Karpas-422 (cell line): ENCODE results near the gene ANK2. TPM values are rescaled to one million over a fixed set of nuclear protein-coding genes. Genes with fewer than 3 reads are reported as not detected.

ENCODE experiments used
- DNase-seq: peaks from one replicate; pipeline ENCODE4 v3.0.0-alpha.2; 2015
- H2AFZ ChIP-seq: fragments of 200-600 bp; sonication (generic); 2 replicates; pipeline ENCODE4 v1.6.1; 2014; ENCODE audit warnings: antibody characterized with exemption, low read length, mixed read lengths
- H3K27ac ChIP-seq: fragments of 200-600 bp; sonication (generic); 2 replicates; pipeline ENCODE4 v1.5.1; 2014; ENCODE audit warnings: mild to moderate bottlenecking, low read length, moderate library complexity
- H3K27me3 ChIP-seq: fragments of 200-600 bp; sonication (generic); 2 replicates; pipeline ENCODE4 v1.6.1; 2014; ENCODE audit warnings: low read length, mixed read lengths
- H3K36me3 ChIP-seq: fragments of 200-600 bp; sonication (generic); 2 replicates; pipeline ENCODE4 v1.6.1; 2014; ENCODE audit warnings: low read length, mixed read lengths; ENCODE audit not compliant: insufficient read depth
- H3K4me1 ChIP-seq: fragments of 200-600 bp; sonication (generic); 2 replicates; pipeline ENCODE4 v1.6.1; 2014; ENCODE audit warnings: mild to moderate bottlenecking, low read length, mixed read lengths
- H3K4me2 ChIP-seq: fragments of 200-600 bp; sonication (generic); 2 replicates; pipeline ENCODE4 v1.6.1; 2014; ENCODE audit warnings: low read length, low read depth, mild to moderate bottlenecking; ENCODE audit not compliant: poor library complexity, severe bottlenecking
- H3K4me3 ChIP-seq: fragments of 200-600 bp; sonication (generic); 2 replicates; pipeline ENCODE4 v1.5.1; 2014; ENCODE audit warnings: mild to moderate bottlenecking, antibody characterized with exemption, low read length, mixed read lengths
- H3K79me2 ChIP-seq: fragments of 200-600 bp; sonication (generic); 2 replicates; pipeline ENCODE4 v1.6.1; 2014; ENCODE audit warnings: mild to moderate bottlenecking, low read length, mixed read lengths
- H3K9ac ChIP-seq: fragments of 200-600 bp; sonication (generic); 2 replicates; pipeline ENCODE4 v1.6.0; 2014; ENCODE audit warnings: low read length
- H3K9me2 ChIP-seq: fragments of 200-600 bp; sonication (generic), shearing (Covaris generic); replicated peaks from 2 replicates; pipeline ENCODE4 v1.6.0; 2014; ENCODE audit warnings: mild to moderate bottlenecking, low read length, moderate library complexity; ENCODE audit not compliant: insufficient read depth
- H3K9me3 ChIP-seq: fragments of 300-700, 200-600 bp; sonication (generic); 2 replicates; pipeline ENCODE4 v1.6.1; 2014; ENCODE audit warnings: low read length, mixed read lengths
- H4K20me1 ChIP-seq: fragments of 200-600 bp; sonication (generic); 2 replicates; pipeline ENCODE4 v1.6.1; 2014; ENCODE audit warnings: mild to moderate bottlenecking, antibody characterized with exemption, low read length, low read depth; ENCODE audit not compliant: insufficient read depth
- total RNA-seq: library from RNA; depleted of rRNA; stranded (reverse); fragments of >200 nt; shearing (Covaris generic); gene quantifications from 2 replicates; pipeline ENCODE4 v1.2.3, GENCODE V29; 2014; ENCODE audit warnings: low replicate concordance

The ANK2 gene
- total RNA-seq, 1 experiment from 2014 or later, result 3.1 TPM

- Histone ChIP-seq H3K27ac (no peak overlapping the region), H3K9me2 (no peaks in the 10 kb centered on the region)
These were observed 207.5 kb downstream of the ANK2 start for GRCh38 chr4:113256946-113257345.

GRCh38 chr4:113260688-113261087, 211.2 kb downstream of the ANK2 start:
- Histone ChIP-seq H3K9me3 (no peaks in the 10 kb centered on the region), H3K36me3 (no peaks in the 10 kb centered on the region), H3K27ac (no peak overlapping the region)

More at GRCh38 chr4:113256946-113257345, 207.5 kb downstream of the ANK2 start:
- no peaks in the 10 kb centered on the region for H4K20me1 ChIP-seq
- H3K4me2 ChIP-seq, result no peak overlapping the region
- H3K36me3 ChIP-seq, result no peaks in the 10 kb centered on the region
- no peak overlapping the region for H3K9ac ChIP-seq
- no peak overlapping the region for H2AFZ ChIP-seq
- DNase-seq, result no peak
- no peak overlapping the region for H3K4me3 ChIP-seq
- no peaks in the 10 kb centered on the region for H3K79me2 ChIP-seq
- no peaks in the 10 kb centered on the region for H3K9me3 ChIP-seq
- H3K27me3 ChIP-seq, result no peaks in the 10 kb centered on the region; the same call in 1 of the 2 replicates
- no peaks in the 10 kb centered on the region for H3K4me1 ChIP-seq

DNA sequence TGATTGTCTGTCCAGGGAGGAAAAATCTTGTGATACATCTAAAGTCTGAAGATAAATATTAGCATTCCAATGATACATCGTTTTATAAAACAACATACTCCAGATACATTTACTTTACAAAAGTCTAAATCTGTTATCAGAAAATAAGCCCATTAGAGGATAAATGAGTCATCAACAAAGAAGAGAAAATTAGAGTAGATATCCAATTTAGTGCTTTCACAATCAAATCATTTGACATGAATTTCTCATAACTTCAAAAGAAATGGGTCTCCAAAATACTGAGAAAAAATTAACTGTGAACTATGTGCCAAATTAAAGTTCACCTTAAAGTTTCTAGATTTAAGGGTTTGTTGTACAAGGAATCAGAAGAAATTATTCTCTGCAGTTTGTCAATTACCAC, 213.8 kb downstream of the ANK2 start:
- no peak overlapping the region for H2AFZ ChIP-seq
- H4K20me1 ChIP-seq, result no peaks in the 10 kb centered on the region
- no peak overlapping the region for H3K4me3 ChIP-seq
- H3K9me3 ChIP-seq, result no peaks in the 10 kb centered on the region
- no peaks in the 10 kb centered on the region for H3K79me2 ChIP-seq
- no peak overlapping the region for H3K27ac ChIP-seq
- H3K9ac ChIP-seq, result no peak overlapping the region
- no peaks in the 10 kb centered on the region for H3K9me2 ChIP-seq
- DNase-seq, result no peak
- no peak overlapping the region for H3K4me2 ChIP-seq
- no peaks in the 10 kb centered on the region for H3K4me1 ChIP-seq
- H3K36me3 ChIP-seq, result no peaks in the 10 kb centered on the region
- no peaks in the 10 kb centered on the region for H3K27me3 ChIP-seq

More at GRCh38 chr4:113260688-113261087, 211.2 kb downstream of the ANK2 start:
- no peak overlapping the region for H3K9ac ChIP-seq
- no peak overlapping the region for H2AFZ ChIP-seq
- H3K4me2 ChIP-seq, result no peak overlapping the region
- no peak overlapping the region for H3K4me3 ChIP-seq
- DNase-seq, result no peak
- H3K9me2 ChIP-seq, result no peaks in the 10 kb centered on the region
- H3K4me1 ChIP-seq, result no peaks in the 10 kb centered on the region
- no peaks in the 10 kb centered on the region for H3K79me2 ChIP-seq
- H3K27me3 ChIP-seq, result no peaks in the 10 kb centered on the region
- no peaks in the 10 kb centered on the region for H4K20me1 ChIP-seq

- H3K4me3 ChIP-seq, result no peak overlapping the region
- no peak for DNase-seq
- H4K20me1 ChIP-seq, result no peaks in the 10 kb centered on the region
- H3K27ac ChIP-seq, result no peak overlapping the region
- H3K36me3 ChIP-seq, result no peaks in the 10 kb centered on the region
- H3K79me2 ChIP-seq, result no peaks in the 10 kb centered on the region
- H3K4me1 ChIP-seq, result no peaks in the 10 kb centered on the region
- no peak overlapping the region for H2AFZ ChIP-seq
- 0 out of 2 replicates have a peak, but pooled peaks cover 3% of the 10 kb centered on the region for H3K27me3 ChIP-seq
- H3K9ac ChIP-seq, result no peak overlapping the region
- H3K9me3 ChIP-seq, result no peaks in the 10 kb centered on the region
- no peak overlapping the region for H3K4me2 ChIP-seq
- H3K9me2 ChIP-seq, result no peaks in the 10 kb centered on the region
These were observed 221.3 kb downstream of the ANK2 start for GRCh38 chr4:113270520-113271319.

DNA sequence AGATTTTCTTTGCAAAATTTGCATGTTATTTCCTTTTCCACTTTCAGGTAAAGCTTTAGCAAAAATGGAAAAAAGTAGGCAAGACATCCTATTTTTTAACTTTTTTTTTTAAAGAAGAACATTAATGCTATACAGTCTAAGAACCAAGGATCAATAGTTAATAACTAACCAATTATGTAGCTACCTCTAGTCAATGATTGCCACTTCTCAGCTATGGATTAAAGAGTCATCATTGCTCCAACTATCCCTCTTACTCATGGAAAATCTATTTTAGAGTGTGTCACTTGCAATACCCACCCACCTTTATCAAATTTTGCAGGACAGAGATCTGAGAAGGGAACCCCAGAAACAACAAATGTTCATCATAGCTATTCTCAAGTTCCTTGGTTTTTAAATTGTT, 223.1 kb downstream of the ANK2 start:
- H4K20me1 ChIP-seq, result no peaks in the 10 kb centered on the region
- no peaks in the 10 kb centered on the region for H3K79me2 ChIP-seq
- H3K4me2 ChIP-seq, result no peak overlapping the region
- no peak overlapping the region for H3K9ac ChIP-seq
- H3K9me2 ChIP-seq, result no peaks in the 10 kb centered on the region
- H3K4me3 ChIP-seq, result no peak overlapping the region
- H3K27me3 ChIP-seq, result 0 out of 2 replicates have a peak, but pooled peaks cover 3% of the 10 kb centered on the region
- H3K9me3 ChIP-seq, result no peaks in the 10 kb centered on the region
- H2AFZ ChIP-seq, result no peak overlapping the region
- DNase-seq, result no peak
- H3K4me1 ChIP-seq, result no peaks in the 10 kb centered on the region
- H3K27ac ChIP-seq, result no peak overlapping the region
- no peaks in the 10 kb centered on the region for H3K36me3 ChIP-seq

GRCh38 chr4:113273721-113274220, 224.3 kb downstream of the ANK2 start:
- no peaks in the 10 kb centered on the region for H3K36me3 ChIP-seq
- no peaks in the 10 kb centered on the region for H3K79me2 ChIP-seq
- H3K4me3 ChIP-seq, result no peak overlapping the region
- H3K9me2 ChIP-seq, result no peaks in the 10 kb centered on the region
- no peak for DNase-seq
- no peak overlapping the region for H3K4me2 ChIP-seq
- H3K4me1 ChIP-seq, result no peaks in the 10 kb centered on the region
- no peak overlapping the region for H2AFZ ChIP-seq
- H3K9me3 ChIP-seq, result no peaks in the 10 kb centered on the region
- no peak overlapping the region for H3K27ac ChIP-seq
- no peaks in the 10 kb centered on the region for H4K20me1 ChIP-seq
- no peak overlapping the region for H3K9ac ChIP-seq
- H3K27me3 ChIP-seq, result 0 out of 2 replicates have a peak, but pooled peaks cover 3% of the 10 kb centered on the region

GRCh38 chr4:113276464-113277170, 227.2 kb downstream of the ANK2 start:
- H3K79me2 ChIP-seq, result no peaks in the 10 kb centered on the region
- no peaks in the 10 kb centered on the region for H3K27me3 ChIP-seq
- no peak overlapping the region for H3K9ac ChIP-seq
- no peaks in the 10 kb centered on the region for H4K20me1 ChIP-seq
- H3K4me3 ChIP-seq, result no peak overlapping the region
- no peaks in the 10 kb centered on the region for H3K4me1 ChIP-seq
- H2AFZ ChIP-seq, result no peak overlapping the region
- H3K4me2 ChIP-seq, result no peak overlapping the region
- no peaks in the 10 kb centered on the region for H3K36me3 ChIP-seq
- DNase-seq, result no peak
- no peaks in the 10 kb centered on the region for H3K9me3 ChIP-seq
- no peaks in the 10 kb centered on the region for H3K9me2 ChIP-seq
- no peak overlapping the region for H3K27ac ChIP-seq

- H4K20me1 ChIP-seq, result no peaks in the 10 kb centered on the region
- no peaks in the 10 kb centered on the region for H3K9me3 ChIP-seq
- no peaks in the 10 kb centered on the region for H3K36me3 ChIP-seq
- DNase-seq, result peak; percentile 92
- no peaks in the 10 kb centered on the region for H3K79me2 ChIP-seq
- no peaks in the 10 kb centered on the region for H3K9me2 ChIP-seq
- no peak overlapping the region for H3K4me2 ChIP-seq
- H3K27me3 ChIP-seq, result no peaks in the 10 kb centered on the region
- H3K4me3 ChIP-seq, result no peak overlapping the region
- H2AFZ ChIP-seq, result no peak overlapping the region
- H3K27ac ChIP-seq, result no peak overlapping the region
- H3K4me1 ChIP-seq, result no peaks in the 10 kb centered on the region
- H3K9ac ChIP-seq, result no peak overlapping the region
These were observed 229.0 kb downstream of the ANK2 start for GRCh38 chr4:113278324-113278934.
